OCI-LY7 (cell line): ENCODE results near the gene TMEM169. TPM values are rescaled to one million over a fixed set of nuclear protein-coding genes. Genes with fewer than 3 reads are reported as not detected.

Source experiments
- BruUV-seq: library from RNA; stranded (reverse); fragments of 400-500 nt; replicated peaks from 2 replicates; lab custom pipeline; 2021; lab: Mats Ljungman, UMichigan
- CTCF ChIA-PET: fragments of 300-600 bp; sonication (Branson Sonifier 250); formaldehyde crosslinking; loops from one replicate; lab custom pipeline; 2022; ENCODE audit warnings: antibody characterized with exemption; ENCODE audit not compliant: unreplicated experiment; lab: Charles Lee
- POLR2A ChIA-PET: fragments of 300-600 bp; sonication (Branson Sonifier 250); formaldehyde crosslinking; loops from one replicate; lab custom pipeline; 2022; ENCODE audit warnings: antibody characterized with exemption; lab: Charles Lee
- DNase-seq: peaks from one replicate; pipeline ENCODE4 v3.0.0-alpha.2; 2015; ENCODE audit warnings: low spot score
- H2AFZ ChIP-seq: fragments of 200-600 bp; sonication (generic), shearing (Covaris generic); 2 replicates; pipeline ENCODE4 v1.6.1; 2014; ENCODE audit warnings: mild to moderate bottlenecking, antibody characterized with exemption, low read length, moderate library complexity
- H3K27ac ChIP-seq: fragments of 200-600 bp; sonication (generic); 2 replicates; pipeline ENCODE4 v1.5.1; 2014; ENCODE audit warnings: mixed run types, low read depth, mild to moderate bottlenecking, moderate library complexity, low read length, inconsistent platforms; ENCODE audit not compliant: poor library complexity, severe bottlenecking
- H3K36me3 ChIP-seq: fragments of 200-600 bp; sonication (generic); 2 replicates; pipeline ENCODE4 v1.6.1; 2014; ENCODE audit warnings: mild to moderate bottlenecking, antibody characterized with exemption, low read length, moderate library complexity, mixed read lengths; ENCODE audit not compliant: insufficient read depth
- H3K4me1 ChIP-seq: fragments of 200-600 bp; sonication (generic); 2 replicates; pipeline ENCODE4 v1.5.1; 2014; ENCODE audit warnings: mild to moderate bottlenecking, low read length; ENCODE audit not compliant: insufficient read depth, poor library complexity, severe bottlenecking
- H3K4me2 ChIP-seq: fragments of 200-600 bp; sonication (generic); 2 replicates; pipeline ENCODE4 v1.6.1; 2014; ENCODE audit warnings: mild to moderate bottlenecking, low read length
- H3K4me3 ChIP-seq: fragments of 200-600 bp; sonication (generic); 2 replicates; pipeline ENCODE4 v1.5.1; 2014; ENCODE audit warnings: mild to moderate bottlenecking, low read depth, low read length; ENCODE audit not compliant: poor library complexity, severe bottlenecking
- H3K79me2 ChIP-seq: fragments of 200-600 bp; sonication (generic); 2 replicates; pipeline ENCODE4 v1.6.1; 2016; ENCODE audit warnings: low read depth, mild to moderate bottlenecking, low read length, moderate library complexity, mixed read lengths; ENCODE audit not compliant: insufficient read depth
- H3K9me2 ChIP-seq: fragments of 200-600 bp; sonication (generic); 2 replicates; pipeline ENCODE4 v1.6.1; 2016; ENCODE audit warnings: mild to moderate bottlenecking, low read length, mixed read lengths; ENCODE audit not compliant: insufficient read depth
- H3K9me3 ChIP-seq: fragments of 200-600 bp; sonication (generic); 2 replicates; pipeline ENCODE4 v1.6.1; 2014; ENCODE audit warnings: mild to moderate bottlenecking, mixed run types, low read length, mixed read lengths
- H4K20me1 ChIP-seq: fragments of 200-600 bp; sonication (generic); 2 replicates; pipeline ENCODE4 v1.6.1; 2014; ENCODE audit warnings: mild to moderate bottlenecking, antibody characterized with exemption, low read length, moderate library complexity, mixed read lengths; ENCODE audit not compliant: insufficient read depth
- EZH2phosphoT487 ChIP-seq: fragments of 200-600 bp; sonication (generic); IDR thresholded peaks from 2 replicates; pipeline ENCODE4 v1.6.1; 2018; ENCODE audit warnings: low read depth, borderline replicate concordance, mild to moderate bottlenecking, mixed run types, antibody characterized with exemption, low read length, moderate library complexity, mixed read lengths
- intact Hi-C: fragments of 100-400 bp; cut with micrococcal nuclease; formaldehyde crosslinking; loops from one replicate; pipeline ENCODE4 v1.10.0; 2022; ENCODE audit not compliant: unreplicated experiment
- total RNA-seq, 2 experiments: library from RNA; depleted of rRNA in 1 of 2; stranded (reverse); fragments of >200 nt in 1 of 2; shearing (Covaris generic) in 1 of 2; gene quantifications; 2 replicates each; pipeline ENCODE4 v1.2.3, GENCODE V29; 2014 to 2022
- TF ChIP-seq, protein P1 (sequence below): fragments of 200-600 bp; sonication (generic); conservative IDR thresholded peaks from 2 replicates; pipeline ENCODE4 v1.5.1; 2014; ENCODE audit warnings: mild to moderate bottlenecking, antibody characterized with exemption, low read length, moderate library complexity, mixed read lengths

TMEM169 gene
- total RNA-seq, 2 experiments from 2014 or later = 0.09 to 0.42 TPM

DNA sequence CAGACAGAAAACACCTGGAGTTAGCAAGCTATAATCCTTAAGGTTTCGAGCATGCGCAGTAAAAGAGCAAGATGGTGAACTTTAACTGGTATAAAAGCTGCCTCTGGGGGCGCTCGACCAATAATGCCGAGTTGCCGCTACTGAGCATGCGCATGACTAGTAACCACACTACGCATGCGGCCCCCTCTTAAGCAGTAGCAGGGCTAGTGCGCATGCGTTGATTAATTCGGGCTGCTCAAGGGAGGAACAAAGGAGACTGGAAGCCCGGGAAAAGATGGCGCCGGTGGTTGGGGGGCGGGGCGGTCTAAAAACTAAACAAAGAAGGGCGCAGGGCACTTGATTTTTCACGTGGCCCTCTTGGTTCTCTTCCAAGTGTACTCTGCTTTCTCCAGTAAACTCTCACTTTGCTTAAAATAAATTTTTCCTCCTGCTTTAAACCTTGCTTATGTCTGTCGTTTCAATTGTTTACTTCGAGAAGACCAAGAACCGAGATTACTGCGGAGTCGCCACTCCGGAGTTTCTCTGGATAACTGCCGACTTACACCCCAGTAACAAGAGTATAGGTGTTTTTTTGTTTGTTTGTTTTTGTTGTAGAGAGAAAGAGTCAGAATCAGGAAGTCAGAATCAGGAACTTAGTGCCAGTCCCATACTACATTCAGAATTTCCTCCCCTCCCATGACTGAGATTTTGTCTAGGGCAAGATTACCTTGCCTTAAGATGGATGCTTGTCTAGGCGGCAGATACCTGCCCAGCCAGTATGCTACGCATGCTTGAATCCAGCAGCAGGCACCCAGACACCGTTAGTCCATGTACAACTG is 33.2 kb downstream of the TMEM169 start:
- TF ChIP-seq, protein P1, sequence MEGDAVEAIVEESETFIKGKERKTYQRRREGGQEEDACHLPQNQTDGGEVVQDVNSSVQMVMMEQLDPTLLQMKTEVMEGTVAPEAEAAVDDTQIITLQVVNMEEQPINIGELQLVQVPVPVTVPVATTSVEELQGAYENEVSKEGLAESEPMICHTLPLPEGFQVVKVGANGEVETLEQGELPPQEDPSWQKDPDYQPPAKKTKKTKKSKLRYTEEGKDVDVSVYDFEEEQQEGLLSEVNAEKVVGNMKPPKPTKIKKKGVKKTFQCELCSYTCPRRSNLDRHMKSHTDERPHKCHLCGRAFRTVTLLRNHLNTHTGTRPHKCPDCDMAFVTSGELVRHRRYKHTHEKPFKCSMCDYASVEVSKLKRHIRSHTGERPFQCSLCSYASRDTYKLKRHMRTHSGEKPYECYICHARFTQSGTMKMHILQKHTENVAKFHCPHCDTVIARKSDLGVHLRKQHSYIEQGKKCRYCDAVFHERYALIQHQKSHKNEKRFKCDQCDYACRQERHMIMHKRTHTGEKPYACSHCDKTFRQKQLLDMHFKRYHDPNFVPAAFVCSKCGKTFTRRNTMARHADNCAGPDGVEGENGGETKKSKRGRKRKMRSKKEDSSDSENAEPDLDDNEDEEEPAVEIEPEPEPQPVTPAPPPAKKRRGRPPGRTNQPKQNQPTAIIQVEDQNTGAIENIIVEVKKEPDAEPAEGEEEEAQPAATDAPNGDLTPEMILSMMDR = peak; percentile 91
- TF ChIP-seq EZH2phosphoT487 = no peak
- ChIA-PET CTCF (interaction anchor here (0.6 to 1.0 kb wide), 3 partner anchors 33 to 57 kb away, joined by 3 to 4 read pairs (median 3); partner anchors contain the start of genes PECR and TMEM169), POLR2A (interaction anchor here (0.5 to 1.2 kb wide), 4 partner anchors 8 to 18 kb away, joined by 3 to 5 read pairs (median 4); no protein-coding TSS in a partner anchor)
- Histone ChIP-seq H3K4me1 (peaks cover 57% of the 10 kb centered on the region), H3K36me3 (peaks cover 98% of the 10 kb centered on the region), H3K79me2 (peaks cover 89% of the 10 kb centered on the region), H3K9me3 (no peaks in the 10 kb centered on the region), H2AFZ (peak overlapping the region; percentile 39; the same call in 1 of the 2 replicates), H4K20me1 (peaks cover 53% of the 10 kb centered on the region), H3K4me2 (peak overlapping the region; percentile 75), H3K9me2 (no peaks in the 10 kb centered on the region), H3K4me3 (peak overlapping the region; percentile 58), H3K27ac (peak overlapping the region; percentile 39)
- intact Hi-C loops = loop anchor here (5.0 kb wide), 1 partner anchor 42 kb away; no protein-coding TSS in a partner anchor
- DNase-seq = peak; percentile 98
- BruUV-seq = no TSS peak

DNA sequence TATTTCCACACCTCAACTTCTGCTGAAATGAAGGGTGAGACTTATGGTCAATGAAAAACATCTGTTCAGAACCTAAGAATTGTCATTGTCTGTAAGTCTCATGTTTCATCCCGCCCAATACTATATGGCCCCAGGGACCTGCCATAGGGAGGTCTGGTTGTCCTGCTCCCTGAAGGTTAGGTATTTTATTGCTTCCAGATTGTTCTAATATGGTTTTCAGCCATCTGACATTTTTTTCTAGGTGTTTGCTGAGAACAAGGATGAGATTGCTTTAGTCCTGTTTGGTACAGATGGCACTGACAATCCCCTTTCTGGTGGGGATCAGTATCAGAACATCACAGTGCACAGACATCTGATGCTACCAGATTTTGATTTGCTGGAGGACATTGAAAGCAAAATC is 34.7 kb downstream of the TMEM169 start:
- Histone ChIP-seq H3K9me3 (no peaks in the 10 kb centered on the region), H2AFZ (no peak overlapping the region), H3K36me3 (peaks cover 100% of the 10 kb centered on the region), H3K4me1 (peaks cover 45% of the 10 kb centered on the region), H3K27ac (no peak overlapping the region), H3K9me2 (no peaks in the 10 kb centered on the region), H3K4me3 (no peak overlapping the region), H3K4me2 (no peak overlapping the region), H4K20me1 (peaks cover 40% of the 10 kb centered on the region), H3K79me2 (peaks cover 85% of the 10 kb centered on the region)
- ChIA-PET POLR2A (no interaction called here), CTCF (no interaction called here)
- DNase-seq = no peak
- BruUV-seq = no TSS peak
- intact Hi-C loops = loop anchor here (5.0 kb wide), 1 partner anchor 41 kb away; no protein-coding TSS in a partner anchor
- TF ChIP-seq, protein P1 = no peak
- TF ChIP-seq EZH2phosphoT487 = no peak
